ENCODE results near the gene UFD1. TPM values are rescaled to one million over a fixed set of nuclear protein-coding genes. Genes with fewer than 3 reads are reported as not detected.

UFD1 gene
- total and polyA plus RNA-seq, 2 of the 13 experiments (the other 11 are each of a cell fraction or from before 2014, with no cell fraction given) = 47.9 to 51.1 TPM

DNA sequence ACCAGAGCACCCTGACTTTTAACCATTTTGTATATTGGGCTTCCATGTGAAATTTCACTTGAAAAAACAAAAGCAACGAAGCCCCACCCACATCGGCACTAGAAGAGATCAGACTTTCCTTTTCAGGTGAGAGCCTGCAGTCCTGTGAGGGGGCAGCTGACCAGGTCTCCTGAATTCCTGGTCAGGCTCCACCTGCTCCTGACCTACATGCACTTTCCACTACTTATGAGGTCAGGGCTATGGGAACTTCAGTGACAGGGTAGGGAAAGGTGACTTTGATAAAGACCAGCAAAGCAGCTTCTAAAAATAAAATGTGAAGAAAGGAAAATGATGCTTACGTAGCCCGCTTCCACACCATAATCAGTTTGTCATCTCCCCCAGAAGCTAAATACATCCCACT, 72.1 kb downstream of the UFD1 start (continued):
- TF ChIP-seq, protein P1, sequence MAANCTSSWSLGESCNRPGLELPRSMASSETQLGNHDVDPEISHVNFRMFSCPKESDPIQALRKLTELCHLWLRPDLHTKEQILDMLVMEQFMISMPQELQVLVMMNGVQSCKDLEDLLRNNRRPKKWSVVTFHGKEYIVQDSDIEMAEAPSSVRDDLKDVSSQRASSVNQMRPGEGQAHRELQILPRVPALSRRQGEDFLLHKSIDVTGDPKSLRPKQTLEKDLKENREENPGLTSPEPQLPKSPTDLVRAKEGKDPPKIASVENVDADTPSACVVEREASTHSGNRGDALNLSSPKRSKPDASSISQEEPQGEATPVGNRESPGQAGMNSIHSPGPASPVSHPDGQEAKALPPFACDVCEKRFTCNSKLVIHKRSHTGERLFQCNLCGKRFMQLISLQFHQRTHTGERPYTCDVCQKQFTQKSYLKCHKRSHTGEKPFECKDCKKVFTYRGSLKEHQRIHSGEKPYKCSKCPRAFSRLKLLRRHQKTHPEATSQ (CRISPR knock-in tag; IDR thresholded peaks at IDR 0.05; ENCODE audit: borderline replicate concordance) = no peak
- TF ChIP-seq ZNF598 (CRISPR knock-in tag; IDR thresholded peaks at IDR 0.05; ENCODE audit: borderline replicate concordance) = no peak

DNA sequence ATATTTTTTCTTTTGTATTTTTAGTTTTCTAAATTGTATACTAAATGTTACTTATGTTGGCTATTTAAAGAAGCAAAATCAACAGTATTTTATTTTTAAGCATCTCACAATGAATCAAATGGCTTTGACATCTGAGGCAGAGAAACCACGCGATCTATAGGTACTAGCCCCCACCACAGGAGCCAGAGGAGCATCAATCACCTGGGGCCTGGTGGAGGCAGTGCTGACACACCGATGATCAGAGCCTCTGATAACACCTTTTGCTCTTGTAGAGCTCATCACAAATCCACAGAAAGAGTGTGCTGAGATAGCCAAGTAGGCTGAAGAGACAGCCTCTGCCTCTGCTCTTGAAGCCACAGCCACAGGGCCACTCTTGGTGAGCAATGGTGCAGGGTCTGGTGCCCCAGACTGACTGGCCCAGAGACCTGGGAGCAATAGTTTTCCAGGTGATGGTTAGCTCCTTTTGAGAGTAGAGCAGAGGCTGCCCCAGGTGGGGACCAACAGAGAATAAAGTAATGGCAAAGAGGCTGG, 72.6 kb downstream of the UFD1 start:
- intact Hi-C loops (cut with micrococcal nuclease; ENCODE audit: unreplicated experiment) = no loop called here
- Histone ChIP-seq H3K4me3 (replicated peaks in 1 of 3; ENCODE audit: insufficient read depth in 1 of 3, low read depth in 2 of 3, low read length in 3 of 3) (no peak overlapping the region), H3K9ac (ENCODE audit: insufficient read depth, low read depth, low read length) (no peak overlapping the region), H3K36me3 (replicated peaks in 1 of 2; ENCODE audit: control insufficient read depth in 1 of 2, insufficient read depth in 2 of 2, low read length in 2 of 2) (peaks cover 30 to 82% of the 10 kb centered on the region in 2 experiments; a peak in 4 of 5 replicates), H3K4me2 (ENCODE audit: low read depth, low read length) (no peak overlapping the region), H3K79me2 (ENCODE audit: insufficient read depth, low read length) (peaks cover 11% of the 10 kb centered on the region), H3K4me1 (ENCODE audit: insufficient read depth, low read length) (peaks cover 11% of the 10 kb centered on the region), H3K27ac (ENCODE audit: extremely low read length, insufficient read depth, low read length) (no peak overlapping the region), H4K20me1 (ENCODE audit: insufficient read depth, low read length) (0 out of 2 replicates have a peak, but pooled peaks cover under 1% of the 10 kb centered on the region), H3K27me3 (ENCODE audit: control insufficient read depth in 1 of 2, insufficient read depth in 2 of 2, low read length in 2 of 2) (no peaks in the 10 kb centered on the region), H2AFZ (ENCODE audit: low read length) (no peak overlapping the region), H3K9me3 (ENCODE audit: low read length) (no peaks in the 10 kb centered on the region)
- 98% methylated on average over 3 of the region's 3 CpGs for WGBS (ENCODE audit: low lambda C conversion rate)
- FAIRE-seq = no peak
- ATAC-seq = no peak
- CTCF ChIA-PET (ENCODE audit: low intra/inter-chr PET ratio, low total read pairs) = no interaction called here
- in situ Hi-C loops (cut with HindIII; ENCODE audit: extremely low pct_ligation_motif_present, low pct_unique_long_range_greater_than_20kb) = no loop called here
- POLR2A ChIA-PET = no interaction called here
- BruUV-seq (replicated peaks) = no TSS peak
- peak; percentile 27 for TF ChIP-seq RBM22 (optimal IDR thresholded peaks at IDR 0.05; ENCODE audit: low read length)
- no peak for TF ChIP-seq ZFY (CRISPR knock-in tag; IDR thresholded peaks at IDR 0.05)
- no peak for DNase-seq (ENCODE audit: low spot score)

DNA sequence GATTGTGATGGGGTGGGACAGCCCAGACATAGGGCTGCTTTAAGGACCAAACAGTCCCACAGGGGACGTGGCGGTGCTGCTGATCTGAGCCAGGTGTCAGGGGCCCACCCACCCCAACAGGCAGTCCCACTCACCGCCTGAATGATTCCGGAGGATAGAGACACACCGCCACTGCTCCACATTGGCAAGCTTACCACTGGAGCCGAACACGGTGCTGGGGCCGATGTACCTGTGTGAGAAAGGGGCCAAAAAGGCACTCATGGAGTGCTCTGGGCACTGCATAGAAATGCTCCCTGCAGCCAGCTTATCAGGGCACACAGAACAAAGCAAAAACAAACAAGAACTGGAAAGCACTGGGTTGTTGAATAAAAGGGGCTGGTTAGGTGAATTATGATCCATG, 73.3 kb downstream of the UFD1 start:
- Histone ChIP-seq H3K79me2 (ENCODE audit: insufficient read depth, low read length) (peaks cover 7% of the 10 kb centered on the region), H3K4me1 (ENCODE audit: insufficient read depth, low read length) (peaks cover 11% of the 10 kb centered on the region), H3K36me3 (replicated peaks in 1 of 2; ENCODE audit: control insufficient read depth in 1 of 2, insufficient read depth in 2 of 2, low read length in 2 of 2) (peaks cover 32 to 80% of the 10 kb centered on the region in 2 experiments; a peak in 4 of 5 replicates), H3K27me3 (ENCODE audit: control insufficient read depth in 1 of 2, insufficient read depth in 2 of 2, low read length in 2 of 2) (no peaks in the 10 kb centered on the region), H3K4me3 (replicated peaks in 1 of 3; ENCODE audit: insufficient read depth in 1 of 3, low read depth in 2 of 3, low read length in 3 of 3) (no peak overlapping the region), H3K9me3 (ENCODE audit: low read length) (no peaks in the 10 kb centered on the region), H3K4me2 (ENCODE audit: low read depth, low read length) (no peak overlapping the region), H2AFZ (ENCODE audit: low read length) (no peak overlapping the region), H3K27ac (ENCODE audit: extremely low read length, insufficient read depth, low read length) (no peak overlapping the region), H3K9ac (ENCODE audit: insufficient read depth, low read depth, low read length) (no peak overlapping the region), H4K20me1 (ENCODE audit: insufficient read depth, low read length) (no peaks in the 10 kb centered on the region)
- peak; percentile 36; the same call in 1 of the 3 replicates for ATAC-seq
- in situ Hi-C loops (cut with HindIII; ENCODE audit: extremely low pct_ligation_motif_present, low pct_unique_long_range_greater_than_20kb) = no loop called here
- intact Hi-C loops (cut with micrococcal nuclease; ENCODE audit: unreplicated experiment) = no loop called here
- CTCF ChIA-PET (ENCODE audit: low intra/inter-chr PET ratio, low total read pairs) = no interaction called here
- DNase-seq (ENCODE audit: low spot score) = no peak
- WGBS (ENCODE audit: low lambda C conversion rate) = 97% methylated on average over 3 of the region's 8 CpGs
- TF ChIP-seq MTF2 (CRISPR knock-in tag; IDR thresholded peaks at IDR 0.05; ENCODE audit: borderline replicate concordance) (no peak), KDM2A (CRISPR knock-in tag; IDR thresholded peaks at IDR 0.05; ENCODE audit: borderline replicate concordance, low read depth) (no peak), EP300 (IDR thresholded peaks at IDR 0.05; ENCODE audit: low read depth in 2 of 2, low read length in 2 of 2) (no peak), EP300 (CRISPR knock-in tag; IDR thresholded peaks at IDR 0.05; ENCODE audit: borderline replicate concordance) (no peak), ZNF670 (CRISPR knock-in tag; IDR thresholded peaks at IDR 0.05; ENCODE audit: borderline replicate concordance) (no peak), ZNF33B (CRISPR knock-in tag; IDR thresholded peaks at IDR 0.05) (no peak)
- TF ChIP-seq, protein P2, sequence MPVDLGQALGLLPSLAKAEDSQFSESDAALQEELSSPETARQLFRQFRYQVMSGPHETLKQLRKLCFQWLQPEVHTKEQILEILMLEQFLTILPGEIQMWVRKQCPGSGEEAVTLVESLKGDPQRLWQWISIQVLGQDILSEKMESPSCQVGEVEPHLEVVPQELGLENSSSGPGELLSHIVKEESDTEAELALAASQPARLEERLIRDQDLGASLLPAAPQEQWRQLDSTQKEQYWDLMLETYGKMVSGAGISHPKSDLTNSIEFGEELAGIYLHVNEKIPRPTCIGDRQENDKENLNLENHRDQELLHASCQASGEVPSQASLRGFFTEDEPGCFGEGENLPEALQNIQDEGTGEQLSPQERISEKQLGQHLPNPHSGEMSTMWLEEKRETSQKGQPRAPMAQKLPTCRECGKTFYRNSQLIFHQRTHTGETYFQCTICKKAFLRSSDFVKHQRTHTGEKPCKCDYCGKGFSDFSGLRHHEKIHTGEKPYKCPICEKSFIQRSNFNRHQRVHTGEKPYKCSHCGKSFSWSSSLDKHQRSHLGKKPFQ (CRISPR knock-in tag; IDR thresholded peaks at IDR 0.05; ENCODE audit: insufficient replicate concordance) = no peak
- POLR2A ChIA-PET = no interaction called here
- no peak for FAIRE-seq
- BruUV-seq (replicated peaks) = no TSS peak

All from HepG2 (cell line).